Measurements from ENCODE around the gene SEC24D.

DNA sequence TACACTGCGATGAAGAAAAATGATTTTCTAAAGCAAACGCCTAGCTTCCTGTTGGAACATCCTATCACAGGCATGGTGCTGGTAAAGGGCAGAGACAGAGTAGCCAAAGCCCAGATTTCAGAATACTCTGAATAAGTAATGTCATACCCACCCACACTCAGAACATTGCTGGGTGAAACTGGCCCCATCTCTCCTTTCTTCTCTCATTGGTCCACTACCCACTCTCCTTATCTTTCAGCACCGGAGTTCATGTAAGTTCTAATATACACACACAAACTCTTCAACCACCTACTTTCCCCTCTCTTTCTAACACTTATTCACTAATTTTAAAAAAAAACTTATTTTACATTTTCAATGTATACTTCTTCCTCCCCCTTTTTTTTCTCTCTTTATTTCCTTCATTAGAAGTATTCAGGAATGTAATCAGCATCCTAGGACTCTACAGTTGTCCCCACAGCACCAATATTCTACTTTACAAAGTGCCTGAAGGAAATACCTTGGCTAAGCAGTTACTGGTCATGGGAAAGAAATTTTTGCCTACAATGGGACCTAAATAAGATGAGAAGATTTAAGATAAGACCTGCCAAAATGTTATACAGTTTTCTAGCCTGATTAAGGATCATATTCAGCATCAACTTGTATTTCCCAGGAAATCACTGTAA, 63.0 kb downstream of the SEC24D start:
- TF ChIP-seq POLR2A (IDR thresholded peaks at IDR 0.05; ENCODE audit: low read length) (no peak), GATA1 (IDR thresholded peaks at IDR 0.05; ENCODE audit: low read depth, low read length) (no peak)
